ENCODE data around the gene SOX2. TPM values are rescaled to one million over a fixed set of nuclear protein-coding genes. Genes with fewer than 3 reads are reported as not detected.

SOX2 gene
- total RNA-seq, 2 experiments from 2014 or later = not detected

DNA sequence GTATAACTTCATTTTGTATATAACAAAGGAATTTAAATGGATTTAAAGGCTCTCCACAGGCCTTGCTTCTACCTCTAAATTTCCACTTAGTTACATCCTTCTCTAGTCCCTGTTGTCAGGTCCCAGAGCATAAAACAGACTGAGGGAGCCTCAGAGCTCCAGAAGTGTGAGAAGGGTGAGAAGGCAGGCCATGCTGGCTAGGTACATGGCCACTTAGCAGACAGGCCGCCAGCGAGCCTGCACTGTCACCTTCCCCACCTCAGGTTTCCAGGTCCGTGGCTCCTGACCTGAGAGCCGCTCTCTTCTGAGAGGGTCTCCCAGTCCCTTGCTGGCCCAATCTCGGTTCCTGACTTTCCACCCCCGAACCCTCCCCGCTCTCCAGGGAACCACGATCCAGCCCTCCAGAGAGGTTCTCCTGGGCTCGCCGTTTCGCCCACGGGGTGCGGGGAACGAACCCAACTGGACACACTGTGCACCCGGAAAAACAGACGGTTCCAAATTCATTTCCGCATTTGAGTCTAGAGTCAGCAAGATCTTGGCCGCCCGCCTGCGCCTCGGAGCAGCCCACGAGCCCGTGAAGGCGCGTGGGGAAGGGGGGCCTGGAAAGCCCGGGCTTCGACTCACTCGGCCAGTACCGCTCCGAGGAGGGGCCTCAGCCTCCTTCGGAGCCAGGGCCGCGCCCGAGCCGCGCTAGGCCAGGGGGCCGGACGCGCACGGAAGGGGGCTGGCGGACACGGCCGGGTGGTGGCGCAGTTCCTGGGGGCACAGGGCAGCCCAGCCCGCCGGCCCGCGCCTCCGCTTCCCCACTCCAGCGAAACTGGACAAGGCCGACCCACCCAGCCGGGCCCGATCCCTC, 16.7 kb upstream of the SOX2 start:
- H3K27ac Mint-ChIP-seq = no peak overlapping the region
- H3K4me1 Mint-ChIP-seq (ENCODE audit: low read depth) = peaks cover 7% of the 10 kb centered on the region
- no peak overlapping the region for H3K27ac ChIP-seq (ENCODE audit: low read depth in 1 of 2, low read length in 2 of 2)
- TF ChIP-seq, protein P1, sequence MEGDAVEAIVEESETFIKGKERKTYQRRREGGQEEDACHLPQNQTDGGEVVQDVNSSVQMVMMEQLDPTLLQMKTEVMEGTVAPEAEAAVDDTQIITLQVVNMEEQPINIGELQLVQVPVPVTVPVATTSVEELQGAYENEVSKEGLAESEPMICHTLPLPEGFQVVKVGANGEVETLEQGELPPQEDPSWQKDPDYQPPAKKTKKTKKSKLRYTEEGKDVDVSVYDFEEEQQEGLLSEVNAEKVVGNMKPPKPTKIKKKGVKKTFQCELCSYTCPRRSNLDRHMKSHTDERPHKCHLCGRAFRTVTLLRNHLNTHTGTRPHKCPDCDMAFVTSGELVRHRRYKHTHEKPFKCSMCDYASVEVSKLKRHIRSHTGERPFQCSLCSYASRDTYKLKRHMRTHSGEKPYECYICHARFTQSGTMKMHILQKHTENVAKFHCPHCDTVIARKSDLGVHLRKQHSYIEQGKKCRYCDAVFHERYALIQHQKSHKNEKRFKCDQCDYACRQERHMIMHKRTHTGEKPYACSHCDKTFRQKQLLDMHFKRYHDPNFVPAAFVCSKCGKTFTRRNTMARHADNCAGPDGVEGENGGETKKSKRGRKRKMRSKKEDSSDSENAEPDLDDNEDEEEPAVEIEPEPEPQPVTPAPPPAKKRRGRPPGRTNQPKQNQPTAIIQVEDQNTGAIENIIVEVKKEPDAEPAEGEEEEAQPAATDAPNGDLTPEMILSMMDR (IDR thresholded peaks at IDR 0.05) = no peak
- H3K9me3 Mint-ChIP-seq = peaks cover 2% of the 10 kb centered on the region
- H3K4me3 ChIP-seq (ENCODE audit: low read length) = no peak overlapping the region
- H3K36me3 ChIP-seq (ENCODE audit: insufficient read depth, low read length) = no peaks in the 10 kb centered on the region
- intact Hi-C loops (cut with DNase I, micrococcal nuclease) = no loop called here
- H3K4me1 ChIP-seq (ENCODE audit: insufficient read depth, low read length) = peaks cover 7% of the 10 kb centered on the region
- no peaks in the 10 kb centered on the region for H3K36me3 Mint-ChIP-seq (ENCODE audit: low read depth)
- H3K27me3 Mint-ChIP-seq = peaks cover 86% of the 10 kb centered on the region
- peaks cover 0 to 17% of the 10 kb centered on the region in 2 experiments for H3K9me3 ChIP-seq (ENCODE audit: control insufficient read depth in 1 of 2, insufficient read depth in 1 of 2, low read length in 2 of 2)
- ChIA-PET POLR2A (no interaction called here), CTCF (no interaction called here)
- DNase-seq (no peak), ATAC-seq (ENCODE audit: poor library complexity) (no peak)
- H3K27me3 ChIP-seq (ENCODE audit: control insufficient read depth in 1 of 2, insufficient read depth in 2 of 2, low read length in 2 of 2) = peaks cover 31 to 58% of the 10 kb centered on the region in 2 experiments
- no peak overlapping the region for H3K4me3 Mint-ChIP-seq

DNA sequence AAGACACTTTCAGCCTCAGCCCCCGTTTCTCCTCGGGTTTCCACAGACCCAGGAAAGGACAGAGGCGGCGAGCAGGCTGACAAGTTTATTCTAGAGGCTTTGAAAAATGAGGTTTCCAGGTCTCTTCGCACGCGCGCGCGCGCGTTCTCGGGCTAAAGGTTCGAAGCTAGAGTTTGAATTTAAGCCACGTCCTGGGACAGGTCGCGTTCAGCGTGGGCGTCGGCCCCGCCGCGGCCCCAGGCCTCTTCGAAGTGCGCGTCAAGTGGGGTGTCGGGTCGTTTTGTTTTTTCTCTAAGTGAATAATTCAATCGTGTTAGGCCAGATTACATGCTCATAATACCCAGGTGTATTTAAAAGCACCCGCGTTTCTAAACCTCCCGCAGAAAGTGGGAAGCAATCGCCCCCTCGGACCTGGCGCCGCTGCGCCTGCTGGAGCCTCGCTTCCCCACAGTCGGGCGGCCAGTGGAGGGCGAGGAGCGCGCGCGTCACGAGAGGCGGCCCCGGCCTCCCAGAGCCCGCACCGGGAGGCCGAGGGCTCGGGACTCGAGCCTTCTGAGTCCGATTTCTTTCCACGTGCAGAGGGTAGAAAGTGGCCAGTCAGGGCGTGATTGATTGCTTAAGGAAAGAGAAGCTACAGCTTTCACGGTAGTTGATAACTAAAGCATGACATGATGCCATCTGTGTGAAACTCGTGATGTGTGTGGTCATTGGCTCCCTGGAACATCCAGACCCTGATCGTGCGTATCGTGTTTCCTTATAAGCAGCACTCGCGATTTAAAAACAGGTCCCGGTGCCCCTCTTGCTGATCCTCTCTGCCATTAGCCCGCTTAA, 15.8 kb upstream of the SOX2 start:
- H3K36me3 ChIP-seq (ENCODE audit: insufficient read depth, low read length) = no peaks in the 10 kb centered on the region
- no peaks in the 10 kb centered on the region for H3K36me3 Mint-ChIP-seq (ENCODE audit: low read depth)
- POLR2A ChIA-PET = no interaction called here
- H3K9me3 Mint-ChIP-seq = peaks cover 7% of the 10 kb centered on the region
- intact Hi-C loops (cut with DNase I, micrococcal nuclease) = no loop called here
- H3K4me1 ChIP-seq (ENCODE audit: insufficient read depth, low read length) = peaks cover 14% of the 10 kb centered on the region
- peaks cover 0 to 17% of the 10 kb centered on the region in 2 experiments for H3K9me3 ChIP-seq (ENCODE audit: control insufficient read depth in 1 of 2, insufficient read depth in 1 of 2, low read length in 2 of 2)
- TF ChIP-seq, protein P1 (IDR thresholded peaks at IDR 0.05) = no peak
- DNase-seq (no peak), ATAC-seq (ENCODE audit: poor library complexity) (no peak)
- H3K27me3 ChIP-seq (ENCODE audit: control insufficient read depth in 1 of 2, insufficient read depth in 2 of 2, low read length in 2 of 2) = peaks cover 39 to 66% of the 10 kb centered on the region in 2 experiments
- H3K27me3 Mint-ChIP-seq = peaks cover 86% of the 10 kb centered on the region
- H3K4me3 Mint-ChIP-seq = no peak overlapping the region
- CTCF ChIA-PET = no interaction called here
- no peak overlapping the region for H3K27ac ChIP-seq (ENCODE audit: low read depth in 1 of 2, low read length in 2 of 2)
- peaks cover 15% of the 10 kb centered on the region for H3K4me1 Mint-ChIP-seq (ENCODE audit: low read depth)
- H3K4me3 ChIP-seq (ENCODE audit: low read length) = no peak overlapping the region
- no peak overlapping the region for H3K27ac Mint-ChIP-seq

DNA sequence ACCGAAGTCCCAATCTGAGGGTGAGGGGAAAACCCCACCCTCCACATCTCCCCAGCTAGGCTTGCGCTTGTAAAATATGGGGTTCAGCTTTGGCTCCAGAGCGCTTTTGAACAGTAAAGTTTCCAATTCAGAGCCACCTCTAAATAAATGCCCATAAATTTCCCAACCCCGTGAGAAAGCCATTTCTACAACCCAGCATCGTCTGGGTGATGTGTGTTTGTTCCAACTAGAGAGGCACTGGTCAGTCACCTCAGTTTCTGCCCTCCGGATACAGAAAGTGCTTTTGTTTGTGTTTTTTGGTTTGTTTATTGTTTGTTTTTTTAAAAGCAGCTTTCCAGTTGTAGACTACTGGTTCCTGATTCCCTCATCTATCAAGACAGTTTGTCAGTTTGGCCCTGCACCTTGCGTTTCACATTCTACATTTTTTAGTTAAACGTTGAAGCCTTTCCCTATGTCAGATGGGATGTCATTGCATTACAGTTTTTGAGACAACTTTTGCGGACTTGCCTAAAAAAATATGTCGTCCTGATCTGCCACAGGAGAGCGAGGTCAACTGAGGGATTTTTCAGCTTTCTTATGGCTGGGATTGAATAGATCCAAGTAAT, 15.0 kb upstream of the SOX2 start:
- Mint-ChIP-seq H3K9me3 (peaks cover 7% of the 10 kb centered on the region), H3K4me1 (ENCODE audit: low read depth) (peaks cover 20% of the 10 kb centered on the region), H3K27me3 (peaks cover 90% of the 10 kb centered on the region), H3K4me3 (no peak overlapping the region), H3K27ac (no peak overlapping the region), H3K36me3 (ENCODE audit: low read depth) (no peaks in the 10 kb centered on the region)
- DNase-seq (no peak), ATAC-seq (ENCODE audit: poor library complexity) (no peak)
- no peak overlapping the region for H3K27ac ChIP-seq (ENCODE audit: low read depth in 1 of 2, low read length in 2 of 2)
- peaks cover 0 to 17% of the 10 kb centered on the region in 2 experiments for H3K9me3 ChIP-seq (ENCODE audit: control insufficient read depth in 1 of 2, insufficient read depth in 1 of 2, low read length in 2 of 2)
- H3K36me3 ChIP-seq (ENCODE audit: insufficient read depth, low read length) = no peaks in the 10 kb centered on the region
- ChIA-PET CTCF (no interaction called here), POLR2A (no interaction called here)
- H3K27me3 ChIP-seq (ENCODE audit: control insufficient read depth in 1 of 2, insufficient read depth in 2 of 2, low read length in 2 of 2) = peaks cover 46 to 74% of the 10 kb centered on the region in 2 experiments
- intact Hi-C loops (cut with DNase I, micrococcal nuclease) = no loop called here
- peaks cover 17% of the 10 kb centered on the region for H3K4me1 ChIP-seq (ENCODE audit: insufficient read depth, low read length)
- no peak overlapping the region for H3K4me3 ChIP-seq (ENCODE audit: low read length)
- TF ChIP-seq, protein P1 (IDR thresholded peaks at IDR 0.05) = no peak
